ENCODE results near the gene CHCHD3. TPM values are rescaled to one million over a fixed set of nuclear protein-coding genes. Genes with fewer than 3 reads are reported as not detected.

CHCHD3 gene
- total and polyA plus RNA-seq, 9 of the 15 experiments (the other 6 are each of a cell fraction or from before 2014, with no cell fraction given), result 66.2 to 279 (median 204) TPM

DNA sequence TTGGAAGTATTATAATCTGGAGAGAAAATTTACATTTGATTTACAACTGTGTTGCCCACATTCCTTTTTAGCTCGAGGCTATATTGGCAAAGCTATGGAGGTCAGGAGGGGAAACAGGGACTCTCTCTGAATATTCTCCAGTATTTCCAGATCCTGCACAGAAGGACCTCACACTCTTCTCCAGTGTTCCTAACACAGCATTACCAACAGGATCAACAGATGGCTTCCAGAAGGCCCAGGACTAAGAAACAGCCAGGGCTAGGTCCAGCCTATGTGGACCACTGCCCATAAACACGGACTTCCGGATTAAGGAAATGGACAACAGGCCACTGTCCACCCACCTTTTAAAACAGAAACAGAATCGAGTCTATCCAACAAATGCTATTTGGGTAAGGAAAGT lies 65.3 kb downstream of the CHCHD3 start (continued):
- TF ChIP-seq ARID1B (IDR thresholded peaks at IDR 0.05) (no peak), XRCC4 (IDR thresholded peaks at IDR 0.05; ENCODE audit: extremely low read depth, insufficient read depth, insufficient read length) (no peak), HNRNPK (IDR thresholded peaks at IDR 0.05; ENCODE audit: low read depth, low read length, poor library complexity, severe bottlenecking) (no peak), HEY1 (CRISPR knock-in tag; IDR thresholded peaks at IDR 0.05; ENCODE audit: borderline replicate concordance) (no peak)

DNA sequence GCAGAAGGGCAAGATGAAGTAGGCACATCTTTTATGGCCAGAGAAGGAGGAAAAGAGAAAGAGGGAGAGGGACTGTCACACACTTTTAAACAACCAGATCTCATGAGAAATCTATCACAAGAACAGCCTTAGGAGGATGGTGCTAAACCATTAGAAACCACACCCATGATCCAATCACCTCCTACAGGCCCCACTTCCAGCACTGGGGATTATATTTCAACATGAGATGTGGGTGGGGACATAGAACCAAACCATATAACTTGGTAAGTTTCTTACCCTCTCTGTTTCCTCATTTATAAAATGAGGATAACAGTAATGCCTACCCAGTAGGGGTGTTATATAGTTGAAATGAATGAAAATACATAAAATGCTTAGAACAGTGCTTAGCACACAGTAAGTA lies 66.0 kb downstream of the CHCHD3 start:
- peak overlapping the region; percentile 21; the same call in 1 of the 3 replicates for H3K27ac ChIP-seq (ENCODE audit: extremely low read depth, low read depth, low read length)
- no peaks in the 10 kb centered on the region for H4K20me1 ChIP-seq (replicated peaks; ENCODE audit: control insufficient read depth, insufficient read depth, low read length)
- intact Hi-C loops (cut with micrococcal nuclease) (no loop called here), in situ Hi-C loops (cut with MboI) (no loop called here)
- H2AFZ ChIP-seq (ENCODE audit: low read depth, low read length), result no peak overlapping the region
- POLR2A ChIA-PET, result interaction anchor here (1.9 kb wide), 1 partner anchor 10 kb away, joined by 6 read pairs; no protein-coding TSS in a partner anchor
- H3K27me3 ChIP-seq (ENCODE audit: control insufficient read depth in 2 of 2, insufficient read depth in 2 of 2, low read length in 2 of 2), result no peaks in the 10 kb centered on the region
- H3K36me3 ChIP-seq (ENCODE audit: control insufficient read depth, insufficient read depth, low read length), result peaks cover 37% of the 10 kb centered on the region
- no peak overlapping the region for H3K4me2 ChIP-seq (ENCODE audit: insufficient read depth, low read length)
- BruUV-seq (replicated peaks), result no TSS peak
- CTCF ChIA-PET (ENCODE audit: low intra/inter-chr PET ratio), result no interaction called here
- H3K4me1 ChIP-seq (replicated peaks in 1 of 2; ENCODE audit: control insufficient read depth in 2 of 2, insufficient read depth in 2 of 2, low read length in 2 of 2), result peaks cover 0 to 10% of the 10 kb centered on the region in 2 experiments; a peak in 3 of 5 replicates
- H3K4me3 ChIP-seq, result no peak overlapping the region
- peaks cover 70% of the 10 kb centered on the region for H3K79me2 ChIP-seq (ENCODE audit: control insufficient read depth, insufficient read depth, low read length)
- FAIRE-seq, result no peak
- no peak overlapping the region for H3K9ac ChIP-seq (ENCODE audit: insufficient read depth in 1 of 2, low read depth in 2 of 2, low read length in 2 of 2)
- peak; percentile 87 for ATAC-seq
- no peaks in the 10 kb centered on the region for H3K9me3 ChIP-seq (replicated peaks; ENCODE audit: control insufficient read depth, insufficient read depth, low read depth, low read length)
- DNase-seq (ENCODE audit: extremely low read depth in 1 of 4, low spot score in 3 of 4), result peak in 1 of 4 experiments; percentile 52
- TF ChIP-seq NCOA6 (IDR thresholded peaks at IDR 0.05), result no peak
- TF ChIP-seq ETV6 (IDR thresholded peaks at IDR 0.05; ENCODE audit: borderline replicate concordance in 1 of 2, low read depth in 2 of 2, low read length in 1 of 2), result no peak
- 0 out of 2 replicates have a peak, but pooled peaks have one; percentile 31 for TF ChIP-seq ETV6 (CRISPR knock-in tag; IDR thresholded peaks at IDR 0.05; ENCODE audit: borderline replicate concordance)
- TF ChIP-seq, protein P1, sequence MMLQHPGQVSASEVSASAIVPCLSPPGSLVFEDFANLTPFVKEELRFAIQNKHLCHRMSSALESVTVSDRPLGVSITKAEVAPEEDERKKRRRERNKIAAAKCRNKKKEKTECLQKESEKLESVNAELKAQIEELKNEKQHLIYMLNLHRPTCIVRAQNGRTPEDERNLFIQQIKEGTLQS (IDR thresholded peaks at IDR 0.05), result no peak
- TF ChIP-seq, protein P1 (CRISPR knock-in tag; conservative IDR thresholded peaks at IDR 0.05), result 0 out of 2 replicates have a peak, but pooled peaks have one; percentile 28
- no peak for TF ChIP-seq SMARCA4 (IDR thresholded peaks at IDR 0.05)
- no peaks in the 10 kb centered on the region for H3K9me1 ChIP-seq (ENCODE audit: control insufficient read depth, insufficient read depth, low read length)

Measured in K562 (cell line).